ENCODE results near the gene RHOA.
"Not testable (repeated sequence)": the region's sequence is repeated elsewhere in the genome, so short reads cannot be mapped to it uniquely, and the experiment has no call there.

Gene RHOA

DNA sequence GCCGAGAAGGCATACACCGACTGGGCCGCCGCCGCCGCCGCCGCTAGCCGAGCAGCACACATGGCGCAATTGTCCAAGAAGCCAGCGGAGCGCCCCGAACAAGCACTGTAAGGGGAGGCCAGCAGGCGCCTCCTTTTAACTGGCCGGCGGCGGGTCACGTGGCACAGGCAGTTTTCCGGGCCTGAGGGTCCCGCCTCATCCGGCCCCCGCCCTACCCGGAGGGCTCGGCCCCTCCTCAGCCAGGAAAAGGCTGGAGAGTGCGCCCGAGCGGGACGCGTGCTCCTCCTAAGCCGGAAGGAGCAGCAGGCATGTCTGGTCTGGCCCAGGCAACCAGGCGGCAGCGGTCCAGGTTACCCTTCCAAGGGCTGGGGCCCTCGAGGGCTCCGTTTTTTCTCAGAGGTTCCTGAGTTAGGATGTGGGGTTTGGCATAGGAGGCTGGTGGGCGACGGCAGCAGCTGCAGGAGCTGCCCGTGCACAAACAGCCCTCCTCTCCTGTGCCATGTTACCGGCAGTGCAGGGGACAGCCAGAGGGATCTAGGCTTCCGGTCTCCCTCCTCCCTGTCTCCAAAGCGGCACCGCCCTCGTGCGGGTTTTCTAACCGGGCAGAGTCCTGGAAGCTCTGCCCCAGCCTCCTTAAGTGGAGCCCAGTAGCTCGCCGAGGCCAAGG, 53.4 kb downstream of the RHOA start, which contains the start of gene GPX1:
TSS of gene GPX1 (minus strand) at position 137 of the 667 bp plus-strand sequence. CDS start at position 62, 75 bp downstream.
- peak; percentile 95 for DNase-seq

DNA sequence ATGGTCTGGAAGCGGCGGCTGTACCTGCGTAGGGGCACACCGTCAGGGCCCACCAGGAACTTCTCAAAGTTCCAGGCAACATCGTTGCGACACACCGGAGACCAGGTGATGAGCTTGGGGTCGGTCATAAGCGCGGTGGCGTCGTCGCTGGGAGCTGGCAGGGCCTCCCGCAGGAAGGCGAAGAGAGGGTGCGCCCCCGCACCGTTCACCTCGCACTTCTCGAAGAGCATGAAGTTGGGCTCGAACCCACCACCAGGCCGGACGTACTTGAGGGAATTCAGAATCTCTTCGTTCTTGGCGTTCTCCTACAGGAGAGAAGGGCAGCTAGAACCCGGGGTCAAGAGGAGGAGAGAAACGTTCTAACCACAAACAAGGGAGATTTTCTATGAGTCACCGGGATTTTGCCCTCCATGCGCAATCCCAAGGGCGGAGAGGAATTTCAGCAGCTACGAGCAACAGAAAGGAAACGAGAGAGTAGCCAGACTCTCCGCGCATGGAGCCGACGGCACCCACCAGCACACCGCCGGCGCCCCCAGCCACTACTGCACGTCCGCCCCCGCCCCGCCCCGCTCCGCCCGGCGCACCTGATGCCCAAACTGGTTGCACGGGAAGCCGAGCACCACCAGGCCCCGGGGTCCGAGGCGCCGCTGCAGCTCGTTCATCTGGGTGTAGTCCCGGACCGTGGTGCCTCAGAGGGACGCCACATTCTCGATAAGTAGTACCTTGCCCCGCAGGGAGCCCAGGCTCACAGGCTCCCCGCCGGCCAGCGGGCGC, 54.1 kb downstream of the RHOA start:
- DNase-seq, result peak; percentile 70

DNA sequence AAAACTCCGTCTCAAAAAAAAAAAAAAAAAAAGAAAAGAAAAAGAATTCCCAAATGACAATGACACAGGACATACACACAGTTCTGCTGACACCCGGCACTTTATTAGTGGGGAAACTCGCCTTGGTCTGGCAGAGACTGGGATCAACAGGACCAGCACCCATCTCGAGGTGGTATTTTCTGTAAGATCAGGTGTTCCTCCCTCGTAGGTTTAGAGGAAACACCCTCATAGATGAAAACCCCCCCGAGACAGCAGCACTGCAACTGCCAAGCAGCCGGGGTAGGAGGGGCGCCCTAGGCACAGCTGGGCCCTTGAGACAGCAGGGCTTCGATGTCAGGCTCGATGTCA, 54.7 kb downstream of the RHOA start:
- not testable (repeated sequence) for DNase-seq

DNA sequence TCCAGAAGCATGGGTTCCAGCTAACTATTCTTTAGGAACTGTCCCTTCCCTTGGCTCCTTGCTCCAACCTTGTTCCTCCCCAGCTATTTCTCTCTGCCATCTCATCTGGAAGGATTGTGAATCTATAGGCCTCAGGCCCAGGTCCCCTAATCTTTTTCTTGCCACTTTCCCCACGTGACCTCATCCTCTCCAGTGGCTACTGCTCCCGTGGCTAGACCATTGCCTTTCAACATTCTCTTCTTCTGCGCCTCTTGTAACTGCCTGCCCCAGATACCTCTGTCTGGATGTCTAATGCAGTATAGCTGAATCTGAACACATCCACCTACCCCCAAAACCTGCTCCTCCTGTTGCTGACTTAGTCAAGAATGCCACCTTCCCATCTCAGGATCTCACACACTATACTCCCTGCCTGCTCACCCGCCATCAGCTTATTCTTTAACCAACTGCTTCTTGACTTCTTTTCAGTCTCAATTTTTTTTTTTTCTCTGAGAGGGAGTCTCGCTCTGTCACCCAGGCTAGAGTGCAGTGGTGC, 58.8 kb downstream of the RHOA start:
- DNase-seq, result no peak

DNA sequence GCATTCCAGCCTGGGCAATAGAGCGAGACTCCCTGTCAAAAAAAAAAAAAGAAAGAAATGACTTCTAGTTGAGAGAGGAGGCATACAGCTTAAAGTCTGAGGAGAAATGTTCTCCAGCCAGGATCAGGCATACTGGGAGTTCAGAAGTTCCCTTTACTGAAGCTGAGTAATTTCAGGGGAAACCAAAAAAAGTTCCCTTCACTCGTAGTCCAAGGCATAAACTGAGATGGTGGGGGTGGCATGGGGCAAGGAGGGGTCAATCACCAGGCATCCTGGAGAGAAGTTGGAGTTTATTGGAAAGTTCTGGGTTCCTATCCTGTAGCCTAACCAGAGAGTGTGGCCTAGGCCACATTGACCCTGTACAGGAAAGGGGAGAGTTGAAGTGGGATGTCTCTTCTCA, 59.5 kb downstream of the RHOA start:
- DNase-seq, result no peak

DNA sequence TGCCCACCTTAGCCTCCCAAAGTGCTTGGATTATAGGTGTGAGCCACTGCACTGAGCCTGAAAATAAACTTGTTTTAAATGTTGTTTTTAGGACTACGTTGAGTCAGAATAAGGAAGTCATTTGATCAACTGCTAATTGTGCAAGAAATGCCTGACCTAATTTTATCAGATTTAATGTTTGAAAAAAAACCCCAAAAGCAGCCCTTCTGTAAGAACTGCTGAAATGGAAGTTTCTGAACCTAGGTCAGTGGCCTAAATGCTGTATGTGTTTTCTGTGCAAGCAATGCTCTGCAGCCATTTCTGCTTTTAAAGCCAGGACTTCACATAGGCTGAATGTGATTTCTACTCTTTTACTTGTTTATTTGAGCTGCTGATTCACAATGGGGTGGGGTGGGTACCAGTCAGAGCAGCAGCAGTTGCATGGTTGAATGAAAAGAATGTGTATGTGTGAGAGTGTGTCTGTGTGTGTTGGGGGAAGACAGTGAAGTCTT, 60.2 kb downstream of the RHOA start:
- DNase-seq, result no peak

DNA sequence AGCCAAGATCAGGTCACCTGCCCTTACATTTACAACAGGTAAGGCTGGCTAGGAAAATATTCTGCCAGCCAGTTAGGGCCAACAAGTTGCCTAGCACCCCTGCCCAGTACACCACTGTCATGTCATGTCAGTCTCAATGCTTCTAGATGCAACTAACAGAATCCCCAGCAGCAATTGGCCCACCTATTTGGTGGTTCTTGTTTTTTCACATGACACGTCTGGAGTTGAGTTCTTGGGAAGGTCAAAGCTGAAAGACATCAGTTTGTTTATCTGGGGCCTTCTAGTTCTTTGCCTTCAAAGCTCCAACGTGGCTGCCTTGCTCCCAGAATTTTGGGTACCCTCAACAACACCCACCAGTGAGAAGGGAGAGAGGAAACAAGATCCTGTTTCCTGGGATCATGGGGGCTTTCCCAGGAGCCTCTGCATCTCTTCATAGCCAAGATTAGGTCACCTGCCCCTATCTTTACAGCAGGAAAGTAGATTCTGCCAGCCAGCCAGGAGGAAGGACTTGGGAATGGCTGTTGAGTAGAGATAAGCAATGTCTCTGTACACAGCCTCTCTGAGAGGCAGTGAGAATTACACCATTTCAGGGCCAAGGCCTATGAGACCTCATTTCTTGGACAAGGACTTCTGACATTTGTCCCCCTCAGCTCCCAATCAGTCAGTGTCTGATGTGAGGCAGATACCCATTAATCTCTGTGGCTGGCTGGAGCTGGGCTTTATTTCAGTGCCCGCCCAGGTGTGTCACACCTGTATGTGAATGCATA, 62.2 kb downstream of the RHOA start:
- DNase-seq, result no peak

DNA sequence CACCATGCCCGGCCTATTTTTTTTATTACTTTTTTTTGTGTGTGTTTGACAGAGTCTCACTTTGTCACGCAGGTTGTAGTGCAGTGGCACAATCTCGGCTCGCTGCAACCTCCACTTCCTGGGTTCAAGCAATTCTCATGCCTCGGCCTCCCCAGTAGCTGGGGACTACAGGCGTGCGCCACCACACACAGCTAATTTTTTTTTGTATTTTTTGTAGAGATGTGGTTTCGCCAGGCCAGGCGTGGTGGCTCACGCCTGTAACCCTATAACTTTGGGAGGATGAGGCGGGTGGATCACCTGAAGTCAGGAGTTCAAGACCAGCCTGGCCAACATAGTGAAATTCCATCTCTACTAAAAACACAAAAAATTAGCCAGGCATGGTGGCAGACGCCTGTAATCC, 63.4 kb downstream of the RHOA start:
- DNase-seq, result not testable (repeated sequence)

DNA sequence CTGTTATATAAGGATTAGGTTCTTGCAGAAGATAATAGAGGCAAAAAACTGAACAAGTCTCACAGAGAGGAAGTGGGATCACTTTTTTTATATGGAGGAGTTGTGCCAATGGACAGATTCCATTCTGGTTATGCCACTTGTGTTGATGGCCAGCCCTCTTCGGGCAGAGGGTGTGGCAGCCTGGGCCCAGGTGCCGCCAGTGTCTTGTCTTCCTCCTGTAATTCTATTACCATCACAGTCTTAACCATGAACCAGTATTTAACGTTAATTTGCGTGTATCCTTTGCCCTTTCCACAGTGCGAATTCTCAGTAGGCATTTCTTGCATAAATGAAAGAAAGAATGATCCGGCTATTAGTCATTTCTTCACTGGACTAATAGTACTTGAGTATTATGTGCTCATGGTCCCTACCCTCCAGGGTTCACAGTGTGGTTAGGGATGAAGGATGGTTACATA, 65.0 kb downstream of the RHOA start:
- no peak for DNase-seq

DNA sequence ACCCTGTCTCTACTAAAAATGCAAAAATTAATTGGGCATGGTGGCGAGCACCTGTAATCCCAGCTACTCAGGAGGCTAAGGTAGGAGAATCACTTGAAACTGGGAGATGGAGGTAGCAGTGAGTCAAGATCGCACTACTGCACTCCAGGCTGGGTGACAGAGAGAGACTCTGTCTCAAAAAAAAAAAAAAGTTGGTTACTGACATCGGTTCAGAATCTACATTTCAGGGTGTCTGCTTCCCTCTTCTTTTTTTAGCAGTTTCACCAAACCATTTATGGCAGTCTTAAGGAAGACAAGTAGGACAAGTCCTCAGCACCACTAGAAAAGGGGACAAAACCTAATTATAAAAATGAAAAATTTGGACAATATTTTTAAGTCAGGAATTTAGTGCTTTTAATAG, 68.6 kb downstream of the RHOA start:
- no peak for DNase-seq

DNA sequence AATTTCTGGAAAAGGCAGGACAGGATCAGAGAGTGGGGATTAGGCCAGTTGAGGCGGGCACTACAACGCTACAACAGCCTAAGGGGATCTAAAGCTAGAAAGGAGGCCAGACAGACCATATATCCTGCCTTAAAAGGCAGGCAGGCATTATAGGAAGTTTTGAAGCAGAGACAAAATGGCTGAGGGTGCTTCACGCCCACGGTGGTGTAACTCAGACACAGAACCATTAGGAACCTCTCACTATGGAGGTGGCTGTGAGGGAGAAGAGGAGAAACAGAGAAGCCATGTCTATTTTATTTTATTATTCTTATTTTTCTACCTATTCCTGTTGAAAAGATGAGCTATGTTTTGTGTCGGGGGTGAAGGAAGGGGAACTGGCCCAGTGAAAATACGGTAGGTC, 69.8 kb downstream of the RHOA start:
- no peak for DNase-seq

DNA sequence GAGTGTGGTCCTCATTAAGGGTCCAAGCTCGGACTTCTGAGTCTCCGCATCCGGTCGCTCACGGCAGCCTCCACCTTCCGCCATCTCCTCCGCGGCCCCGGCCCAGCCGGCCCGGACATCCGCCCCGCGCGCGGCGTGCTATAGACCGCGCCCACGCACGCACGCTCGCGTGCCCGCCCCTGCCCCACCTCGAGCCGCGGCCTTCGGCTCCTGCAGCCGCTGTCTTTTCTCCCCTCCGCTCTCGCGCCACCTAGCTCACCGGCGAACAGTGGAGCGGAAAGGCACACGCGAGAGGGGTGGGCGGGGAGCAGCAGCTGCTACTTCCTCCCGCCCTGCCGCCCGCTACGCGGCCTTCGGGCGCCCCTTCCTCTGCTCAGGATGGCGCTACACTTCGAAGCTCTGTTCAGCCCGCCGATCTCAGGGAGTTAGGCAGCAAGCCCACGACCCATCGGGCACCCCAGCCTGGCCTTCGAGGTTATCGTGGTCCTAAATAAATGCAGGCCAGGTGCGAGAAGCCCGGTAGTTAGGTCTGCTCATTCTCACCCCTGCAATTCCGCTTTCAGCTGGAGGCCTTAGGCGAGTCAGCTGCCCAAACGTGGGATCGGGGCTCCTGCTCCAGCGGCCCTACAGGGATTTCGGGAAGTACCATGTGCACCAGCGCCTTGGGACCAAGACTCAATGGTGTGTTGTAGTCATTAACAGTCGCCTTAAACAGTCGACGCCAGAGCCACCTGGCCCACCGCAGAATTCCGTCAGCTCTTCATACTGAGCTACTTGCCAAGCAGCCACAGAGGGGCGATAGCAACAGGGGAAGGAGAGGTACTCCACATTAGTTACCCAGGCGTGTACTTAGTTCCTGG, 71.6 kb downstream of the RHOA start, which contains the start of gene USP4:
TSS of gene USP4 (minus strand) at position 113 of the 860 bp plus-strand sequence. CDS start at position 84, 29 bp downstream.
- peak; percentile 97 for DNase-seq

DNA sequence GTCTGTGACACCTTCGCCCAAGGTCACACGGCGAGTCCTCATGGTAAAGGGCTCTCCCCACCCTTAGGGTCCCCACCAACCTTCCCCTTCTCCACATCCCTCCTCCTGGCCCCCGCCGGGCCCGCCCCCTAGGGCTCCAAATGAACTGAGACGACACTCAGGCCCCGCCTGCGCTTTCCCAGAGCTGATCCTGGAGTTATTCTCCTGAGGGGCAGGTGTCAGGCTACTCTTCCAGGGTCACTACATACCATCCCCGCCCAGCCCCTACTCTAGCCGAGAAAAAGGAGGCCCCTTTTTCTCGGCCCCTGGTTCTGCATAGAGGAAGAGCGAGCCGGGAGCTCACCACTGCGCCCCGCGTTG, 72.2 kb downstream of the RHOA start:
- peak; percentile 40 for DNase-seq

DNA sequence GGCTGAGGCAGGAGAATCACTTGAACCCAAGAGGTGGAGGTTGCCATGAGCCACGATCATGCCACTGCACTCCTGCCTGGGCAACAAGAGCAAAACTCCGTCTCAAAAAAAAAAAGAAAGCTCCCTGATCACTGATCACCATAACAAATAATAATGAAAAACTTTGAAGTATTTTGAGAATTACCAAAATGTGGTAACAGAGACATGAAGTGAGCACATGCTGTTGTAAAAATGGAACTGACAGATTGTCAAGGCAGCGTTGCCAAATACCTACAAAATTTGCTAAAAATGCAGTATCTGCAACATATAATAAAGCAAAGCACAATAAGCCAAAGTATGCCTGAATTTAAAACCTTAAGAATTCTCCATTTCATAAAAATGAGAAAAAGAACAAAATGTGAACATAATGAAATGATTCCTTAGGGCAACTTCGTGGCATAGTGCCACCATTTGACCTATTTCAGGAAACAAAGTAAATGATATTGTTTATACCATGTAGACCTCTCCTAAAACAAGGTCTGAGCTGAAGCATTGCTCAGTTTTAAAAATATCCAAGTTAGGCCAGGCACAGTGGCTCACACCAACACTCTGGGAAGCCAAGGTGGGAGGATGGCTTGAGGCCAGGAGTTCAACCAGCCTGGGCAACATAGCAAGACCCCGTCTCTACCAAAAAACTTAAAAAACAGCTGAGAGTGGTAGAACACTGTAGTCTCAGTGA, 77.7 kb downstream of the RHOA start:
- no peak for DNase-seq

DNA sequence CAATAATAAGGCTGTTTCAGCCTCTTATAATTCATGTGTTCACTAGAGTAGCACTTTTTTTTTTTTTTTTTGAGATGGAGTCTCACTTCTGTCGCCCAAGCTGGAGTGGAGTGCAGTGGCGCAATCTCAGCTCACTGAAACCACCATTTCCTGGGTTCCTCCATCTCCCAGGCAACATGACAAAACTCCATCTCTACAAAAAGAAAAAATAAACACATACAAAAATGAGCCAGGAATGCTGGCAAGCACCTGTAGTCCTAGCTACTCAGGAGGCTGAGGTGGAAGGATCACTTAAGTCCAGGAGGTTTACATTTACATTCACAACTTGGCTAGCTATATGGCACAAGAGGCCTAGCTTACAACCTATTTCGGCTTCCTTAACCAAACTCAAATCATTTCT, 78.7 kb downstream of the RHOA start:
- DNase-seq, result no peak

DNA sequence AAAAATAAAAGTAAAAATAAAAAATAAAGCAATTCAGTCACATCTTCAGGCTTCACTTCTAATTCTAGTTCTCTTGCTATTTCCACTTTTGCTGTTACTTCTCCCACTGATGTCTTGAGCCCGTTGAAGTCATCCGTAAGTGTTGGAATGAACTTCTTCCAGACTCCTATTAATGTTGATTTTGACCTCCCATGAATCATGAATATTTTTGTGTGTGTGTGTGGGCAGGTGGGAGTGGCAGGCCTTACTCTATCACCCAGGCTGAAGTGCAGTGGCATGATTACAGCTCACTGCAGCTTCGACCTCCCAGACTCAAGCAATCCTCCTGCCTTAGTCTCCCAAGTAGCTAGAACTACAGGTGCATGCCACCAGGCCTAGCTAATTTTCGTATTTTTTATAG, 82.6 kb downstream of the RHOA start:
- DNase-seq, result no peak

DNA sequence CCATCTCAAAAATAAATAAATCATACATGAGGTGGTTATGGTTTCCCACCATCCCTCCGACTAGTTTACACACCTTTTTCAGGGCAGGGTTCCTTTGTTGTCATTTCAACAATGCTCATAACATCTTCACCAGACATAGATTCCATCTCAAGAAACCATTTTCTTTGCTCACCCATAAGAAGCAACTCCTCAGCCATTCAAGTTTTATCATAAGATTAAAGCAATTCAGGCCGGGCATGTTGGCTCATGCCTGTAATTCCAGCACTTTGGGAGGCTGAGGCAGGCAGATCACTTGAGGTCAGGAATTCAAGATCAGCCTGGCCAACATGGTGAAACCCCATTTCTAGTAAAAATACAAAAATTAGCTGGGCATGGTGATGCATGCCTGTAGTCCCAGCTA, 83.4 kb downstream of the RHOA start:
- DNase-seq, result not testable (repeated sequence)

DNA sequence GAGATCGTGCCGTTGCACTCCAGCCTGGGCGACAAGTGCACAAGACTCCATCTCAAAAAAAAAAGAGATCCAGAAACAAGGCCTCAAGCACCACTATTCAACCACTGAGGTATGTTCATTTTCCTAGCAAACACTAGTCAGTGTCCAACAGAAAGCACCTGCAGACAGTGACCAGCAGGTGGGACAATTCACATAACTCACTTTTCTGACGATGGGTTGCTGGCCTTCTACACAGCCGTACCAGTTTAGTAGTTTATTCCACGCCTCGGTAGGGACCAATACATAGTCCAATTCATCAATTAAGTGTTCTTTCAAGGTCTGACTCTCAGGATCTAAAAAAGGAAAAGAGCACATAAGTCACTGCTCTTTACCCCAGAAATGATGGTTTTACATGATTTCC, 84.3 kb downstream of the RHOA start:
- no peak for DNase-seq

DNA sequence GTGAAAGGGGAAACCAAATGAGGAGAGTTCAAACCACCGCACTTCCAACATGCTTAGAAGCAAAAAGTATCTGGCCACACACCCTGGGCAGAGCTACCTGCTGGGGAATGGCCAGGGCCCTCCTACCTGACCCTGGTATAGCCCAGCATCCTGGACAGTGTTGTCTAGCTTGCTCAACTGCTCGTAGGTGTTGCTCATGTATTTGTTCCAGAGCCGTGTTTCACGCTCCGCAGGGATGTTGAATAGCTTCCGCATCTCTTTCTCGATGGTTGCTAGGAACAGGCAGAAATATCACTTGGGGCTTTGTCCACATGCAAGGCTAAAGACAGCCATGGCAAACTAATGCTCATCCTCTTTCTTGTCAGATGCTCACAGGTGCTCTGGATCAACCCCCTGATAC, 87.0 kb downstream of the RHOA start:
- no peak for DNase-seq

DNA sequence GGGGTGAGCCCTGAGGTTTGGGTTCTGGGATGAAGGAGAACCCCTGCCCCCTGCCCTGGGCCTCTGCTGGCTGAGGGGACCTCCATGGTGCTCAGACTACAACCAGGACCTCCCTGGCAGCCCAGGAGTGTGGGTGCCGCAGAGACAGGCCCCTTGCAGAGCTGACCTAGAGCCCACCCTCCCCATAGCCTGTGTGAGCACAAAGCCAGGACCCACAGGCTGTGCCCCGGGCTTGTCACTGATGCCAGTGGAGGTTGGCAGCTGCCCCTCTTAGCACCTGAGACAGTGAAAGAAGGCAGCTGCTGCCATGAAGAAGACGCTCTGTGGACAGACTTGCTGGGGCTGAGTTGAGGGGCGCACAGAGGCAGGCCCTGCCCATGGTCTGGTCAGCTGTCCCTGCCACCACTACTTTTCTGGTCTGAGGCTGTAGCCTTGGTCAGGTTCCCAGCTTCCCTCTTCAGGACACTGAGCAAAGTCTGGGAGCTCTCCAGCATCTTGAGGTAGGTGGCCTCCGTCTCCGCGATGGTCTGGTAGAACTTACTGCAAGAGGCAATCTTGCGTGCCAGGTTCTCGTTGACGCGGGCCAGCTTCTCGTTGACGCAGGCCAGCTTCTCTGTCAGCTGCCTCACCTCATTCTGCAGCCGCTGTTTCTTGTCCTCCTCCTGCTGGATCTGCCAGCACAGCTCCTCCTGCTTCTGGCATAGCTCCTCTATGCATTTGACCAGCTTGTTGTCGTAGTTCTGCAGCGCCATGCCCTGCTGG, 94.9 kb downstream of the RHOA start:
- DNase-seq, result no peak

All from stimulated activated CD4-positive, alpha-beta T cell treated with anti-CD3 and anti-CD28 coated beads, Interleukin-15, amount 100 ng/mL, for 24 hours (primary cell).